Mesodermal cell (in vitro differentiated cells): ENCODE data around the gene SIMC1. TPM values are rescaled to one million over a fixed set of nuclear protein-coding genes. Genes with fewer than 3 reads are reported as not detected.
"Not testable (repeated sequence)": the region's sequence is repeated elsewhere in the genome, so short reads cannot be mapped to it uniquely, and the experiment has no call there.

Experiments used
- H3K27ac ChIP-seq: 2 replicates; pipeline ENCODE4 v1.7.0; 2013; ENCODE audit warnings: mild to moderate bottlenecking, low read depth, low read length, moderate library complexity; ENCODE audit not compliant: severe bottlenecking
- H3K36me3 ChIP-seq: 2 replicates; pipeline ENCODE4 v1.7.1; 2013; ENCODE audit warnings: mild to moderate bottlenecking, low read length, moderate library complexity; ENCODE audit not compliant: control insufficient read depth, insufficient read depth
- H3K4me1 ChIP-seq: one replicate; pipeline ENCODE4 v1.7.1; 2013; ENCODE audit warnings: mild to moderate bottlenecking, low read length; ENCODE audit not compliant: insufficient read depth, control insufficient read depth, poor library complexity, severe bottlenecking
- H3K4me3 ChIP-seq: 2 replicates; pipeline ENCODE4 v1.7.0; 2013; ENCODE audit warnings: low read length, control low read depth, mild to moderate bottlenecking; ENCODE audit not compliant: insufficient read depth, poor library complexity, severe bottlenecking; ENCODE audit errors: extremely low read depth
- H3K9me3 ChIP-seq: 2 replicates; pipeline ENCODE4 v1.7.1; 2013; ENCODE audit warnings: mild to moderate bottlenecking, low read length, moderate library complexity; ENCODE audit not compliant: control insufficient read depth
- WGBS, 2 experiments: methylation state at CpG; one replicate each; pipeline ENCODE4 v1.1.5; 2013; ENCODE audit warnings: missing lambda C conversion rate in 2 of 2; ENCODE audit not compliant: insufficient coverage in 2 of 2; 5-methylcytosine and 5-hydroxymethylcytosine counted together
- polyA plus RNA-seq, 2 experiments: library from polyadenylated mRNA; stranded (reverse); fragments of 50-300 nt; gene quantifications; one replicate each; pipeline ENCODE4 v1.2.3, GENCODE V29; 2013

The SIMC1 gene
- polyA plus RNA-seq (2013, experiment 1 of 2) = 18.4 TPM
- polyA plus RNA-seq (2013, experiment 2 of 2) = 21.3 TPM

DNA sequence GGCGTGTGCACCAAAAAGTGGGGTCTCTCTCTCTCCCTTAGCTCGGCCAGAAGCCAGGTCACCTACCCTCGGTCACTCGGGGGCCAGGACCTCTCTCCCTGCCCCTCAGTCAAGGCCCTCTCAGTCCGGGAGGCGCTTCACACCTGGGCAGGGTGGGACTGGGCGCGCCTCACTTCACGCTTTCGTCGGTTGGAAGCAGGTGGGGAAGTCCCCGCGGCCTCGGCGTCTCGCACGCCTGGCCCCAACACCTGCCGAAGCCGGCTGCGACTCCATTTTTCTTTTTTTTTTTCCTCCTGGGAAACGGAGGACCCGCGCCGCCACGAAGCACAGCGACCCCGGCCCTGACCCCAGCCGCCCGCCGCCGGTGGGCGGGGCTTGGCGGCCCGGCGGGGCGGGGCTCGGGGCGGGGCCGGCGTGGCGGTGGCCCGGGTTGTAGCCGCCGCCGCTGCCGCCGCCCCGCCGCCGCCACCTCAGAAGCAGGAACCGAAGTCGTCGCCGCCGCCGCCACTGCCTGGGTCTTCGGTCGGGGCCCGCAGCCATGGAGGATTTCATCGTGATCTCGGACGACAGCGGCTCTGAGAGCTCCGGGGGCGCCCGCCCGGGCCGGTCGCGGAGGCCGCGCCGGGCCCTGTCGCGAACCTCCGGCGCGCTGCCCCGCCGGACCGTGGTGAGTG lies at the start of gene SIMC1:
SIMC1 (plus strand) TSS at position 454 of the 674 bp plus-strand sequence; CDS start at position 539, 85 bp downstream.
- 14% methylated on average over 13 of the region's 81 CpGs; no CpG with 5 or more reads in 1 of the 2 experiments for WGBS, 2 experiments
- peak within 1 kb of the TSS; percentile 28 for H3K4me3 ChIP-seq
- not testable (repeated sequence) for H3K4me1 ChIP-seq, H3K27ac ChIP-seq, H3K9me3 ChIP-seq, H3K36me3 ChIP-seq

DNA sequence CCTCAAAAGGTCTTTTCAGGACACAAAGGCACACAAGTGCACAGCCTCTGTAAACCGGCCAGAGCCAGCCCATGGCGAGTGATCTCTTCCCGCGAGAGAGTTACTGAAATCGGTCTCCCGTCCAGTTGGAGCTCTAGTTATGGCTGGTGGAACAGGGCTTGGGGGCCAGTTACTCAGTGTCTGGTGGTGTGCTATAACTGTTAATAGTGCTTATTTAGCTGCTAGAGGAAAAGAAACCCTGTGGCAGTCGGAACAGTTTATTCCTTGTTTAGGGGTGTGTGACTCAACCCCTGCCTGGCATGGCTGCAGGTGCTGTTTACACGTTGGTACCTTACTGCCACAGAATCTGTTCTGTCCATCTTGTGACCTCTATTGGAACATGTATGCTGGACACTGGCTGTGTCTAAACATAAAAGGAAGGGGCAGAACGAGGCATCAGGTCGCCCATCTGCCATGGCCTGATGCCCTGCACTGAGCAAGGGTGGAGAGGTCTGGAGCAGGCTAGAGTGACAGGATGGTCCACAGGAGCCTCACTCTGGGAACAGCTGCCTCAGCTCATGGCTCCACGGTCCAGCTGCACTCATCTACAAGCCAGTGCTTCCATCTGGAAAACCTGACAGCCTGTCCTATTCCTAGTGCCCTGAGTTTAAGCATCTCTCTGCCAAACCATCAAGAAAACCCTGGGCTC lies 49.6 kb upstream of the SIMC1 start:
- Histone ChIP-seq H3K27ac (no peak overlapping the region), H3K4me3 (no peak overlapping the region), H3K4me1 (no peaks in the 10 kb centered on the region), H3K9me3 (no peaks in the 10 kb centered on the region), H3K36me3 (no peaks in the 10 kb centered on the region)
- WGBS, 2 experiments = 92 to 94% methylated on average over 11 of the region's 11 CpGs

DNA sequence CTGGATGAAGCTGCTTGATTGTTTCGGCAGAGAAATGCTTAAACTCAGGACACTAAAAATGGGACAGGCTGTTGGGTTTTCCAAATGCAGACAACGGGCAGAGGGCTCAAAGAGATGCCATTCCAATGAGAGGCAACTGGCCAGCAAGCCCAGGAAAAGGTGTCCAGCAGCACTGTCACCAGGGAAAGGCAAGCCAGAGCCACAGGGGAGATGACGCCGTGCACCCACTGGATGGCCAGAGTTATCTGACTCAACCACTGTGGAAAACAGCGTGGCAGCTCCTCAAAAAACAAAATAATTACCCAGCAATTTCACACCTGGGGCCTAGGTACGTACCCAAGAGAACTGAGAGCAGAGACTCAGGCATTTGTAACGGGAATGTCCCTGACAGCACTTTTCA lies 48.4 kb upstream of the SIMC1 start:
- WGBS, 2 experiments = 93 to 95% methylated on average over 4 to 6 of the region's 7 CpGs
- Histone ChIP-seq H3K4me1 (no peaks in the 10 kb centered on the region), H3K4me3 (no peak overlapping the region), H3K36me3 (no peaks in the 10 kb centered on the region), H3K9me3 (no peaks in the 10 kb centered on the region), H3K27ac (no peak overlapping the region)

DNA sequence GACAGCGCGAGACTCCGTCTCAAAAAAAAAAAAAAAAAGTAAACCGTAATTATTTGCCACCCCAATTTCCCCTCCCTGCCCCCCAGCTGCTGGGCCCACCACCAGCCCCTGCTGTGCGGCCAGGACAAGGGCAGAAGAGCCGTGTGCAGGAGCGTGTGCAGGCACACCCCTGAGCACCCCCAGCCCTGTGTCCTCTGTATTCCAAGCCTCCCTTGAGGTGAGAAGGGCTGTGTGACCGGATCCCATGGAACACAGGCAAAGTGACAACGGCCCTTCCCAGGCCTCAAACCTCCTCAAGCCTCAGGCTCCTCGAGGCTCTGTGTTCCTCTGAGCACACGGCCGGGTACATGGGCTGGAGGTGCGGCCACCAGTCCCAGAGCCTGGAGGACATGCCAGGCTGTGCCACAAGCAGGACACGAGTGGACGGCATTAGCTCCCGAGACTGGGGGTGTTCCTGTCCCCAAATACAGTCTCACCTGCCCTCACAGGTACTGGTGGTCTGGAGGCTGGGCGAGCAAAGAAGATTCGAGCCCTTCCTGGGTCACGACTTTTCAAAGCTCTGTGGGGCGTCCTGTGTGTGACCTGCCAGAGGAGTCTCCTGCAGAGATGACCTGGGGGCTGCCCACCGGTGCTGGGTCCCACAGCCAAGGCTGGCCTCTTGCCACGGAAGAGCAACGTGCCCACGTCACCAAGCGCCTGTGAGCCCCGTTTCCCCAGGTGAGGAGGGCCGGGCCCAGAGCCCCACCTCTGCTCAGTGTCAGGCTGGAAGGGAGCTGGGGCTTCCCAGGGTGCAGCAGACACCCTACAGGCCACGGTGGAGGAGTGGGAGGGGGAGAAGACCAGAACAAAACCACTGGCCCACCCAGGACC lies 47.1 kb upstream of the SIMC1 start:
- H3K27ac ChIP-seq = no peak overlapping the region
- 86 to 90% methylated on average over 12 to 24 of the region's 28 CpGs for WGBS, 2 experiments
- H3K36me3 ChIP-seq = no peaks in the 10 kb centered on the region
- no peaks in the 10 kb centered on the region for H3K9me3 ChIP-seq
- H3K4me1 ChIP-seq = no peaks in the 10 kb centered on the region
- H3K4me3 ChIP-seq = no peak overlapping the region

DNA sequence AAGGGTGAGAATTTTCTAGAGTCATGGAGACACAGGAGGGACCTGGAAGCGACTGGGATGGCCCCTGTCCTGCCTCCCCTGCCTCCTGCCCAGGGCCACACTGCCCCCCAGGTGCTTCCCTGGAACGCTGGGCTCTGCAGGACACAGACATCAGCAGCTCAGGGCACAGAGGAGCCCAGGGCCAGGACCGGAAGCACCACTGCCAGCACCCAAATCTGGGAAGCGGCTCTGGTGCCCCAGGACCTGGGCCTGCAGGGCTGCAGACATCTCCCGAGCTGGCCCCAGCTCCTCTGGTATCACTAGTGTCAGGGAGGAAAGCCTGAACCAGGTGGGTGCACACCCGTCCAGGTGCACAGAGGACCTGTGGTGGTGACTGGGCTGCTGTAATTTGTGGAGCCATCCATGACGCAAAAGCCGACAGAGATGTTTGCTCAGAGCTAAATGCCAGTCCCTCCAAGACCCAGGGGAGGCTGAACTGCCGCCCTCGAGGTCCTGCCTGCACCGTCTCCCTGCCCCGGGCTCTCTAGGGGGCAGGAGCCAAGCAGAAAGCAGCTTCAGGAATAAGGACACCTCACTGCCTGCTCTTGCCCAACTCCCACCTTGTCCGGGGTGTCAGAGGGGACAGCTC lies 46.0 kb upstream of the SIMC1 start:
- 83 to 86% methylated on average over 11 to 12 of the region's 13 CpGs for WGBS, 2 experiments
- no peaks in the 10 kb centered on the region for H3K36me3 ChIP-seq
- H3K4me1 ChIP-seq = no peaks in the 10 kb centered on the region
- no peak overlapping the region for H3K27ac ChIP-seq
- H3K9me3 ChIP-seq = no peaks in the 10 kb centered on the region
- H3K4me3 ChIP-seq = no peak overlapping the region

DNA sequence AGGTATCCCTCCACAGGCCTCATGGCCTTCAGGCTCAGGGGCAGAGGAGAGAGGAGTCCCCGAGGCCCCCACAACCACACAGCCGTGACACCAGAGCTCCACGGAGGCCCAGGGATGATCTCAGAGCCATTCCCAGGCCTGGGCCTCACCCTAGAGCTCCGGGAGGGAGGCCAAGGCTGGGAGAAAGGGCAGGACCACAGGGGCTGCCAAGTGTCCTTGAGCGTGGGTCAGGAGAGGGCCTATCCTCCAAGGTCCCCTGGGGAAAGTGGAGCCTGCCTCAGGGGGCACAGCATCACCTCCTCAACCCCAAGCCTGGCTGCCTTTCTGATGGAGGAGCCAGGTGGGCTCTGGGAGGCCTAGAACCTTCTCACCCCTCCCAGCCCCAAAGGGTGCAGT lies 45.5 kb upstream of the SIMC1 start:
- not testable (repeated sequence) for H3K4me1 ChIP-seq, H3K4me3 ChIP-seq, H3K27ac ChIP-seq, H3K36me3 ChIP-seq, H3K9me3 ChIP-seq
- 80% methylated on average over 3 of the region's 5 CpGs; no CpG with 5 or more reads in 1 of the 2 experiments for WGBS, 2 experiments

DNA sequence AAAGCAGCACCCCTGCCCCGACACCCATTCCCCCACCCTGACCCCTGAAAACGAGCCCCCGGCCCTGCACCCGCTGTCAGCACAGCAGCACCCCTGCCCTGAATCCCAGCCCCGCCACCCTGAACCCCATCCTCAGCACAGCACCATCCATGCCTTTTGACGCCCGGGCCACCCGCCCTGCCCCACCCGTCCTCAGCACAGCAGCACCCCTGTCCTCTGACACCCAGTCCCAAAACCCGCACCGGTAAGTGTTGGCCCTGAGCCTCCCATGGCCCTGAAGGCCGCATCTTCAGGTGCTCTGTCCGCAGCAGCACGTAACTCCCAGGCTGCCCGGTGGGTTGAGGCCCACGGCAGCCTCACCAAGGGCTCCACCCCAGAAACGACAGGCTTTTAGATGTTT lies 44.6 kb upstream of the SIMC1 start:
- not testable (repeated sequence) for H3K4me1 ChIP-seq, H3K9me3 ChIP-seq, H3K4me3 ChIP-seq, H3K36me3 ChIP-seq, H3K27ac ChIP-seq
- WGBS, 2 experiments = 75% methylated on average over 4 of the region's 17 CpGs; no CpG with 5 or more reads in 1 of the 2 experiments

DNA sequence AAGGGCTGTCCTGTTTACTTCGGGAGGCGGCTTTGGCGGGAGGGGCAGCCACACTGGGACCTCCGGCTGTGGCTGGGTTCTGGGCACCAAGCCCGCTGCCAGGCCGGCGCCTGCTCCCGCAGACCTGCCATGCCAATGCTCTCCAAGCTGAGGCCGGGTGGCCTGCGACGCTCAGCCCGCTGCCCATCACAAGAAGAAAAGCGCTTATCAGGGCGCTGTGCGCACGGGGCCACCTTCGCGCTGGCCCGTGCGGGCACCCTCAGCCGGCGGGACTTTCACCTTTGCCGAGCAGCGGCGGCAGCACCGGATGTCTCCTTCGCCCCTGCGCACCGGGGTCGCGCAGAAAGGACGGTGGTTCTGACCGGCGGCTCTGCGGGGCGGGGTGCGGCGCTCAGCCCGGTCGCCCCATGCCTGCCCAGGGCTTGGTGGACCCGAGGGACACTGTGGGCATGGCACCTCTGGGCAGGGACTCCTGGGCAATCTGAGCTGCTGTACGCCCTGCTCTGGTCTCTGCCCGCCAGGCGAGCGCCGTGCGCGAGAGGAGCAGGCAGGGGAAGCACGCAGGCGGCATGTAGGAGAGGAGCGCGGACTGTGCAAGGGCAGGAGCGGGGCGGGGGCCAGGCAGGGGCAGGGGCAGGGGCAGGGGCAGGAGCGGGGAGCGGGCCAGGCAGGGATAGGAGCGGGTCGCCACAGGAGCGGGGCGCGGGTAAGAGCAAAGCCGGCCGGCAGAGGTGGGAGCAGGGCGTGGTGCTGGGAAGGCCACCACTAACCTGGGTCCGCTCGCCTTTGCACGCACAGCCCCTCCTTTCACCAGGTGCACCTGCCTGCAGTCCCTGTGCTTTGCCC lies 43.8 kb upstream of the SIMC1 start:
- H3K36me3 ChIP-seq, H3K9me3 ChIP-seq, H3K4me1 ChIP-seq, H3K27ac ChIP-seq: not testable (repeated sequence)
- WGBS, 2 experiments = 9 to 15% methylated on average over 7 to 19 of the region's 67 CpGs
- peak overlapping the region; percentile 18 for H3K4me3 ChIP-seq

DNA sequence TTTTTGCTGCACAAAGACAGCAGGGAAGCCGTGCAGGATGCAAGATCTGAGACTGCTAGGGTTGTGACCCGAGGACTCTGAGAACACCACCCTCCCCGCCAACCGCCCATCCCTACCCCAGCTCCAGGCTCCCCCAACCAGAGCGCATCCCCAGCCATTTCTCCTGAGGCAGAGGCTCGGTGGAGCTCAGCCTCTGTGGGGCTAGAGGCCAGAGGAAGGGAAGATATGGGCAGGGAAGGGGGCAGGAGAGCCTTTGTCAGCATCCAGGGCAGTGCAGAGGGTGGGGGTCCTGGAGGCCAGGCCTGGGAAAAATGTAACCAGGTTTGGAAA lies 43.2 kb upstream of the SIMC1 start:
- not testable (repeated sequence) for H3K9me3 ChIP-seq, H3K27ac ChIP-seq, H3K36me3 ChIP-seq, H3K4me1 ChIP-seq, H3K4me3 ChIP-seq
- WGBS, 2 experiments = 17 to 40% methylated on average over 1 of the region's 6 CpGs
